SH-SY5Y (cell line): Measurements from ENCODE around the gene GZF1.

Experiments
- GATA2 ChIP-seq: IDR thresholded peaks from 2 replicates; pipeline ENCODE4 v1.6.1; 2011; ENCODE audit warnings: mild to moderate bottlenecking, low read depth, low read length
- GATA3 ChIP-seq: IDR thresholded peaks from 2 replicates; pipeline ENCODE4 v1.6.1; 2011; ENCODE audit warnings: low read depth, mild to moderate bottlenecking, low read length, moderate library complexity

GZF1 gene

GRCh38 chr20:23335521-23335920, 26.5 kb upstream of the GZF1 start:
- TF ChIP-seq GATA2 (no peak), GATA3 (no peak)

DNA sequence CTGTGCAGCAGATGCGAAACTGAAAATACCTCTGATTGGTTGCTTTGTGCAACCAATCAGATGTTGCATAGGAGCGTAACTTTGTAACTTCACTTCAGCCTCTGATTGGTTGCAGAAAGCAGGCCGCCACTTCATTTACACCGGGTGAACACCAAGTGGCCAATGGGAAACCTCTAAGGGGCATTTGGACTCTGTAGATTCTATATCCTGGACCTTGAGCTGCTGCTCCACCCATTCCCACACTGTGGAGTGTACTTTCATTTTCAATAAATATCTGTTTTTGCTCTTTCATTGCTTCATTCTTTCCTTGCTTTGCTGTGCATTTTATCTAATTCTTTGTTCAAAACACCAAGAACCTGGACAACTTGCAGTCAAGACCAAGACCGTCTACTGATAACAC, 25.5 kb upstream of the GZF1 start:
- TF ChIP-seq GATA3 (no peak), GATA2 (no peak)

DNA sequence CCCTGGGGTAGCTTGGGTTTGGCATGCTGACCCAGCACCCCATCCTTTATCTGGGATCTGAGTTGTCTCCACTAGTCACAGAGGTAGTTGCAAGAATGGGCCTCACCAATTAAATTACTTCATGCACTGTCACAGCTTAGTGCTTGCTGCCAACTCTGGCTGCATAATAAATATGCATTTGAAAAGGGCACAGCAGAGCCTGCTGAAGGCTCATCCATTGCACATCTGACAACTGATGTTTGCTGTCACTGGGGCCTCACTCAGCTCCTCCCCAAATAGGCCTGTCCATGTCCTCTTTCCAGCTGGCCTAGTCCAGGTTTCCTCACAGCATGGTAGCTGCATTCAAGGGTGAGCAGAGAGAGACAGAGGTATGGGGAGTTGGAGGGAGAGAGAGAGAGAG, 24.7 kb upstream of the GZF1 start:
- no peak for TF ChIP-seq GATA3
- no peak for TF ChIP-seq GATA2

GRCh38 chr20:23339986-23340385, 22.0 kb upstream of the GZF1 start:
- TF ChIP-seq GATA2, result no peak
- TF ChIP-seq GATA3, result no peak

DNA sequence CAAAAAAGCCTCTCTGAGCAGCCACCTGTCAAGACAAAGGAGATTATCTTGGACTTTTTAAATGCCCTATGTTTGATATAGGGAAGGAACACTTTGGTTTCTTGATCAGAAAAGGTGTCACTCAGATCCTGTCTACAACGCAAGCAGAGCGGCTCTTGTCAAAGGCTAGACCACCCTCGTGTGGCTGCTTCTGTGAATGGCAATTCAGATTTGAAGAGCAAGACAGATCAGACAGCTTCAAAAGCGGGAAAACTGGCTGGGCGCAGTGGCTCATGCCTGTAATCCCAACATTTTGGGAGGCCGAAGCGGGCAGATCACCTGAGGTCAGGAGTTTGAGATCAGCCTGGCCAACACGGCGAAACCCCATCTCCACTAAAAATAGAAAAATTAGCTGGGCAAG, 21.5 kb upstream of the GZF1 start:
- TF ChIP-seq GATA3 (no peak), GATA2 (no peak)

DNA sequence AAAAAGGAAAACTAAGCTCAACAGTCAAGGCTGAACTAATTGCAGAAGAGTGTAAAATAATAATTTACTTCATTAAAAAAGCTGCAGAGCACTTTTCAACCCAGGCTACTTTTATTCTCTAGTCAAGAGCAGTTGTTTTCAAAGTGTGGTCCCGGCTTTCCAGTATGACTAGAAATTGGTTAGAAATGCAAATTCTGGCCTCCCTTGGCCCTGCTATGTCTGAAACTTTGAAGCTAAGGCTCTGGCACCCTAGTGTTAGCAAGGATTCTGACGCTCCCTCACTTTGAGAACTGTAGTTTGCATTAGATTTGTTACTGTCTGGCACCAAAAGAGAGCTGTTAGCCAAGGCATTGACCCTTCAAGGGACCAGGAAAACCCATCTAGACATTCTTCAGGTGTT, 20.9 kb upstream of the GZF1 start:
- TF ChIP-seq GATA3, result no peak
- TF ChIP-seq GATA2, result no peak

GRCh38 chr20:23343590-23343989, 18.4 kb upstream of the GZF1 start:
- TF ChIP-seq GATA3 (no peak), GATA2 (no peak)

GRCh38 chr20:23344336-23344735, 17.6 kb upstream of the GZF1 start:
- TF ChIP-seq GATA3, result no peak
- no peak for TF ChIP-seq GATA2

DNA sequence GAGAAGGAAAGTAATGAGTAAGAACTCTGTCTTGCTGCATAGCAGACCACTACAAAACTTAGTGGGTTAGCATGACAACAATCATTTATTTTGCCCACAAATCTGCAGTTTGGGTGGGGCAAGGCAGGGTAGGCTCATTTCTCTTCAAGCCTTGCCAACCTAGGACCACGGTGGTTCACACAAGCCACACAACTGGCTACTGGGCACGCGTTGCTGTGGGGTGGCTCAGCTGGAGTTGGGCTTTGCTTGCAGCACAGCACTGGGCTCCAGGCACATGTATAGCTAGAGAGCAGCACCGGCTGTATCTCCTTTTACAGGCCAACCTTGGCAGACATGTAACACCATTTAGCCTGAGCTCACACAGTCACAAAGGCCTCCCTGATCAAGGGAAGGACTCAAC, 16.0 kb upstream of the GZF1 start:
- TF ChIP-seq GATA2 (no peak), GATA3 (no peak)

GRCh38 chr20:23347791-23348190, 14.2 kb upstream of the GZF1 start:
- no peak for TF ChIP-seq GATA3
- TF ChIP-seq GATA2, result no peak

- TF ChIP-seq GATA2 (no peak), GATA3 (no peak)
These were observed 12.4 kb upstream of the GZF1 start for GRCh38 chr20:23349338-23350195.

DNA sequence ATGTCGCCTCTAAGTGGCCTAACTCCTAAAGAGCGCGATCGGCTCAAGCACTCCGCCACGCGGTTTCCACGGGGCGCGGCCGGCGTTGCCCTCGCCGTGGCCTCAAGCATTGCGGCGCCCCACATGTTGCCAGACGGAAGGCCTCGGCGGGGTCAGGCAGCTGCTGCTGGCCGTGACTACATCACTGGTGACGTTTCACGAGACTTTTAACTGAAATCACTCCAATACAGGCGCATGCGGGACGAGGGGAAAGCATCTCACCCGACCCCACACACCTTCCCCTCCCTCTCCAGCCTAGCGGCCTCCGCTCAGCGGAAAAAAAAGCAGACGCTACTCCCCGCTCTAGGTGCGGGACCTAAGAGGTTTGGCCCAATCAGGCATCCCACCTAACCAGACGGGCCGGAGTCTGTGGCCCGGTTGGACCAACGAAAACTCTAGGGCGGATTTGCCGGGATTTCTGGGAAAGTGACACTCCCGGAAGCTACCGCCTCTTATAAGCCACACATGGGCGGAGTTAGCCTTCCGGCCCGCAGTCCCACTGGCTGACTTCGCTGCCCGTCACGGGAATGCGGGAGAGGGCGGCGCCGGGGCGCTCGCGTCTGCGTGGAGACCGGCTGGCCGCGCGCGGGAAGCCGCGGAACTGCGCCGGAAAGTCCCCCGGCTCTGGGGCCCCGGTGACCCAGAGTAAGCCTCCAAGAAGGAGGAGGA, 11.6 kb upstream of the GZF1 start, which contains the start of gene NXT1:
Gene NXT1, plus strand, starts transcription at position 596 of the 708 bp plus-strand sequence. CDS start 3,251 bp downstream, outside the sequence.
- TF ChIP-seq GATA2, result no peak
- TF ChIP-seq GATA3, result no peak

DNA sequence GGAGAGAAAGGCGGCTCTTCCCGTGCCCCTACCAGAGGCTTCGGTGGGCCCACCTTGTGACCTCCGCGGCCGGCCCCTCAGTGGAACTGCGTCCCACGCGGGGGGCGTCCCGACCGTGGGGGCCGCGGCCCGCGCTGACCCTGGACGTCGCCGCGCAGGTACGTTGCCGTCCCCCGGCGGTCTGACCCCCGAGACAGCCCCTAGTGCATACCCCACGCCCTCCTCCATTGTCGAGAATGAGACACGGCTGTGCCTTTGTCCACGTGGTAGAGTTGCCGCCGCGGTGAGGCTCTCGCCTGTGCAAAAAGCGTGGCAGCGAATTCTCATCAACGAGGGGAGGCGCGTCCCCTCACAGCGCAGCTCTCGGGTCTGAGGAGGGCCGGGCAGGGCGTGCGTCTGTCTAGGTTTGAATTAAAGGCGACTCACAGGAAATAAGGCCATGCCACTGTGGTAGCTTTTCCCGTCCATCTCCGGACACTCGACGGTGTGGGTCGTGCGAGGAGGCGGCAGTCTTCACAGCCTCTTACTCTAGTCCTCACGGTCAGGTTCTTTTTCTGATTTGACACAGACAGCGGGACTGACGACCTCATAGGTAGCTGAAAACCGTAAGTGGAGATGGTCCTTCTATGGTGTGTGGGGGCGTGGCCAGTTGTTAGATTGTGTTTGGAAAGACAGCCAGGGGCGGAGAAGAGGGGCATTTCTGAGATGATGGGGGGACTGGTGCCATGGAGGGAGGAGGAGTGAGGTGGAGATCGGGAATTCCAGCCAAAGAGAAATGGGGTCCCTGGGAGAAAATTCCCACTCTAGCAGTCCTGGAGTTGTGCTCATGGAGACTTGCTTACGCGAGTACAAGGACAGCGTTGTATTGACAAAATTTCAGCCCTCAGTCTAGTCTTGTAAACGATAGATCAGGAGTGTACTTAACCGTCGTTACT, 10.8 kb upstream of the GZF1 start:
- TF ChIP-seq GATA3, result no peak
- no peak for TF ChIP-seq GATA2

DNA sequence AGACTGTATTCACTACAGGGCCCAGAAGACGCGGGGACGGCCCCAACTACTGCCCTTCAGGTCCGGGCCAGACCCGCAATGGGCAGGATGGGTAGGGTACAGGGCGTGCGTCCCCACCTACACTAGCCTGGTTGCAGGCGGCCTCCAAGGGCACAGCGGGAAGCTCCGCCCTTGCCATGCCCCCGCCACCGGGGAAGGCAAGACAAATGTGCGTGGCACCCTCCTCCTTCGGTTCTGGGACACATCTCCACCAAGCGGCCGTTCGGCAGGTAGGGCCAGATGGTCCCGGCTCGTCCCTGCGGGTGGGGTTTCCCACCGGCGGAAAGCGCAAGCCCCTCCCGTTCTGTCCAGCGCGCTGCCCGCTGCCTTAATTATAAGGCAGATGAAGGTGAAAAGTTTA, 5.8 kb upstream of the GZF1 start:
- TF ChIP-seq GATA2 (no peak), GATA3 (no peak)
